K562 (cell line): ENCODE data around the gene RNF123. TPM values are rescaled to one million over a fixed set of nuclear protein-coding genes. Genes with fewer than 3 reads are reported as not detected.

ENCODE experiments used
- ATAC-seq: fragments of 200-7000 bp; cut with Tn5 transposase; 3 replicates; pipeline ENCODE4 v1.9.1; 2020; ENCODE audit warnings: moderate library complexity
- BruUV-seq: library from RNA; stranded (reverse); fragments of 400-500 nt; replicated peaks from 2 replicates; lab custom pipeline; 2021; lab: Mats Ljungman, UMichigan
- CTCF ChIA-PET: fragments of 300-600 bp; formaldehyde crosslinking; extraction: SDS; loops from one replicate; lab custom pipeline; 2021; ENCODE audit warnings: low intra/inter-chr PET ratio; lab: Yijun Ruan, JAX
- POLR2A ChIA-PET: fragments of 300-600, 350-650 bp; sonication (Branson Sonifier 250); formaldehyde crosslinking; extraction: SDS; loops from one replicate; lab custom pipeline; 2021; ENCODE audit warnings: antibody characterized with exemption, inconsistent platforms; lab: Yijun Ruan, JAX
- DNase-seq, 4 experiments: peaks; one replicate each; pipeline versions ENCODE4 v3.0.0 to v3.0.0-alpha.2; 2011 to 2018; ENCODE audit warnings: low spot score in 3 of 4, mixed read lengths in 3 of 4; ENCODE audit errors: extremely low read depth in 1 of 4
- FAIRE-seq: peaks from 2 replicates; lab custom pipeline; 2011; peaks lifted over from hg19 to GRCh38; lab: Jason Lieb, UNC
- H2AFZ ChIP-seq: 2 replicates; pipeline ENCODE4 v1.6.0; 2011; ENCODE audit warnings: low read depth, low read length, control low read depth, inconsistent platforms
- H3K27ac ChIP-seq: fragments of 200-600 bp; 3 replicates; pipeline ENCODE4 v1.8.0; 2011; ENCODE audit warnings: low read depth, mild to moderate bottlenecking, control low read depth, inconsistent platforms, low read length, moderate library complexity, mixed read lengths; ENCODE audit errors: extremely low read depth
- H3K27me3 ChIP-seq, 2 experiments: fragments of 300-600 bp in 1 of 2; 2 replicates in 1 of 2; 3 replicates in 1 of 2; pipeline versions ENCODE4 v1.6.0 to v1.8.0; 2011; ENCODE audit warnings: inconsistent platforms in 2 of 2, low read length in 2 of 2, mild to moderate bottlenecking in 1 of 2, mixed read lengths in 1 of 2, moderate library complexity in 1 of 2; ENCODE audit not compliant: control insufficient read depth in 2 of 2, insufficient read depth in 2 of 2
- H3K36me3 ChIP-seq: fragments of 300-600 bp; 3 replicates; pipeline ENCODE4 v1.8.0; 2011; ENCODE audit warnings: mild to moderate bottlenecking, low read length, inconsistent platforms; ENCODE audit not compliant: control insufficient read depth, insufficient read depth
- H3K4me1 ChIP-seq, 2 experiments: fragments of 200-600 bp in 1 of 2; replicated peaks in 1 of 2; 2 replicates in 1 of 2; 3 replicates in 1 of 2; pipeline versions ENCODE4 v1.5.1 to v1.8.0; 2011; ENCODE audit warnings: inconsistent platforms in 2 of 2, low read length in 2 of 2, mild to moderate bottlenecking in 1 of 2, mixed read lengths in 1 of 2, moderate library complexity in 1 of 2; ENCODE audit not compliant: control insufficient read depth in 2 of 2, insufficient read depth in 2 of 2
- H3K4me2 ChIP-seq: 2 replicates; pipeline ENCODE4 v1.6.1; 2011; ENCODE audit warnings: low read length, control low read depth, inconsistent platforms, mixed read lengths; ENCODE audit not compliant: insufficient read depth
- H3K4me3 ChIP-seq: fragments of 200-600 bp; sonication (generic), shearing (Covaris generic); 2 replicates; pipeline ENCODE4 v1.5.1; 2016; ENCODE audit warnings: control low read depth, inconsistent platforms
- H3K79me2 ChIP-seq: fragments of 200-600 bp; 3 replicates; pipeline ENCODE4 v1.8.0; 2011; ENCODE audit warnings: low read length, inconsistent platforms; ENCODE audit not compliant: control insufficient read depth, insufficient read depth
- H3K9ac ChIP-seq, 2 experiments: 2 replicates each; pipeline versions ENCODE4 v1.6.0 to v1.6.1; 2011; ENCODE audit warnings: low read depth in 2 of 2, low read length in 2 of 2, control low read depth in 1 of 2, inconsistent platforms in 1 of 2, mild to moderate bottlenecking in 1 of 2, mixed read lengths in 1 of 2; ENCODE audit not compliant: insufficient read depth in 1 of 2
- H3K9me1 ChIP-seq: one replicate; pipeline ENCODE4 v1.6.0; 2011; ENCODE audit warnings: inconsistent platforms, mild to moderate bottlenecking, low read length, moderate library complexity; ENCODE audit not compliant: control insufficient read depth, insufficient read depth
- H3K9me3 ChIP-seq: replicated peaks from 2 replicates; pipeline ENCODE4 v1.5.1; 2011; ENCODE audit warnings: low read depth, low read length, inconsistent platforms; ENCODE audit not compliant: control insufficient read depth, insufficient read depth
- H4K20me1 ChIP-seq: replicated peaks from 2 replicates; pipeline ENCODE4 v1.6.1; 2011; ENCODE audit warnings: low read length, inconsistent platforms, mixed read lengths; ENCODE audit not compliant: control insufficient read depth, insufficient read depth
- CEBPG ChIP-seq, 3 experiments: fragments of 200-800 bp in 1 of 3; sonication (Bioruptor generic) in 1 of 3; sonication (generic) in 1 of 3; formaldehyde crosslinking in 1 of 3; IDR thresholded peaks in 2 of 3; conservative IDR thresholded peaks in 1 of 3; 2 replicates each; pipeline versions ENCODE4 v1.6.1 to v1.8.0; 2016 to 2022; ENCODE audit warnings: missing compliant biosample characterization in 2 of 3, missing genetic modification characterization in 2 of 3, mild to moderate bottlenecking in 1 of 3, missing genetic modification reagents in 1 of 3
- CTBP1 ChIP-seq: fragments of 450-650 bp; IDR thresholded peaks from 2 replicates; pipeline ENCODE4 v1.6.1; 2016; ENCODE audit warnings: borderline replicate concordance
- E2F4 ChIP-seq: sonication (generic); formaldehyde crosslinking; IDR thresholded peaks from 2 replicates; pipeline ENCODE4 v1.8.0; 2022; ENCODE audit warnings: mild to moderate bottlenecking, low read depth, missing genetic modification reagents
- HDAC8 ChIP-seq: fragments of 450-650 bp; IDR thresholded peaks from 2 replicates; pipeline ENCODE4 v1.6.1; 2016; ENCODE audit warnings: mild to moderate bottlenecking, missing genetic modification characterization, moderate library complexity, missing compliant biosample characterization
- LCOR ChIP-seq: sonication (generic); formaldehyde crosslinking; IDR thresholded peaks from 2 replicates; pipeline ENCODE4 v1.8.0; 2022; ENCODE audit warnings: mild to moderate bottlenecking, missing genetic modification reagents
- NCOR1 ChIP-seq: fragments of 450-650 bp; IDR thresholded peaks from 2 replicates; pipeline ENCODE4 v1.6.1; 2016; ENCODE audit warnings: mild to moderate bottlenecking, moderate library complexity
- POLR2A ChIP-seq: fragments of 450-650 bp; conservative IDR thresholded peaks from 2 replicates; pipeline ENCODE4 v1.6.1; 2016
- POLR2AphosphoS5 ChIP-seq: IDR thresholded peaks from 2 replicates; pipeline ENCODE4 v1.6.1; 2011; ENCODE audit warnings: mild to moderate bottlenecking, low read depth, low read length, moderate library complexity; ENCODE audit not compliant: control insufficient read depth, insufficient read depth
- POLR2G ChIP-seq: fragments of 200-400 bp; formaldehyde crosslinking; IDR thresholded peaks from 2 replicates; pipeline ENCODE4 v1.6.1; 2017; ENCODE audit warnings: low read depth, mild to moderate bottlenecking, antibody characterized with exemption, low read length, moderate library complexity
- PTRF ChIP-seq: fragments of 450-650 bp; IDR thresholded peaks from 2 replicates; pipeline ENCODE4 v1.6.1; 2016; ENCODE audit warnings: mild to moderate bottlenecking, missing genetic modification characterization, missing compliant biosample characterization
- RBFOX2 ChIP-seq: fragments of 200-400 bp; formaldehyde crosslinking; IDR thresholded peaks from 2 replicates; pipeline ENCODE4 v1.6.1; 2017; ENCODE audit warnings: low read depth, mild to moderate bottlenecking, low read length, moderate library complexity
- RBM14 ChIP-seq: fragments of 200-400 bp; formaldehyde crosslinking; IDR thresholded peaks from 2 replicates; pipeline ENCODE4 v1.6.1; 2018; ENCODE audit warnings: low read depth, mild to moderate bottlenecking, low read length, moderate library complexity, borderline replicate concordance; ENCODE audit not compliant: insufficient read depth
- RBM22 ChIP-seq: fragments of 200-400 bp; formaldehyde crosslinking; IDR thresholded peaks from 2 replicates; pipeline ENCODE4 v1.6.1; 2018; ENCODE audit warnings: low read length, low read depth; ENCODE audit not compliant: poor library complexity, severe bottlenecking
- RNF219 ChIP-seq: fragments of 250-450 bp; sonication (Bioruptor Pico); IDR thresholded peaks from 2 replicates; pipeline ENCODE4 v1.5.0; 2022; ENCODE audit warnings: mild to moderate bottlenecking
- ZBTB2 ChIP-seq: fragments of 450-650 bp; IDR thresholded peaks from 2 replicates; pipeline ENCODE4 v1.6.1; 2016; ENCODE audit warnings: antibody characterized with exemption
- ZFPM2 ChIP-seq: fragments of 250-450 bp; sonication (Bioruptor Pico); IDR thresholded peaks from 2 replicates; pipeline ENCODE4 v1.5.1; 2022; ENCODE audit warnings: mild to moderate bottlenecking
- ZNF551 ChIP-seq: fragments of 250-450 bp; sonication (Bioruptor Pico); IDR thresholded peaks from 2 replicates; pipeline ENCODE4 v1.5.0; 2021; ENCODE audit warnings: mild to moderate bottlenecking, moderate library complexity
- WGBS: fragments of 100-300 bp; shearing (Covaris generic); methylation state at CpG from one replicate; pipeline ENCODE4 v1.1.6; 2016; ENCODE audit warnings: low coverage, mixed read lengths; ENCODE audit not compliant: insufficient coverage; ENCODE audit errors: missing lambda C conversion rate; 5-methylcytosine and 5-hydroxymethylcytosine counted together
- in situ Hi-C: fragments of 300-500 bp; cut with MboI; formaldehyde crosslinking; loops from 4 replicates; pipeline ENCODE4 v1.15.0; 2018; ENCODE audit warnings: inconsistent platforms, mixed read lengths
- intact Hi-C: fragments of 100-400 bp; cut with micrococcal nuclease; formaldehyde crosslinking; loops from 2 replicates; pipeline ENCODE4 v1.14.2; 2022
- polyA plus RNA-seq, 8 experiments: library from polyadenylated mRNA; depleted of rRNA in 4 of 8; stranded (reverse) in 5 of 8; unstranded in 3 of 8; fragments of >200 nt; fragmentation: Nextera tagmentation in 2 of 8; fragmentation: Illumina TruSeq in 1 of 8; extraction: Ambion mirVana in 2 of 8; extraction: Trizol in 1 of 8; gene quantifications; 2 replicates each; pipeline versions ENCODE4 v1.2.1 to v1.2.3, GENCODE V29; 2011 to 2014; ENCODE audit warnings: inconsistent platforms in 1 of 8, missing spikeins in 1 of 8
- total RNA-seq, 7 experiments: library from RNA; depleted of rRNA in 6 of 7; stranded (reverse); fragments of >200 nt in 6 of 7; fragmentation: Illumina TruSeq in 2 of 7; extraction: Trizol in 2 of 7; gene quantifications; 2 replicates each; pipeline versions ENCODE4 v1.2.1 to v1.2.3, GENCODE V29; 2011 to 2021; ENCODE audit warnings: low replicate concordance in 1 of 7

Gene RNF123
- total and polyA plus RNA-seq, 9 of the 15 experiments (the other 6 are each of a cell fraction or from before 2014, with no cell fraction given): 8.7 to 53.1 (median 17.5) TPM

GRCh38 chr3:49713336-49714105 is 24.2 kb downstream of the RNF123 start:
- FAIRE-seq (no peak), DNase-seq (no peak), ATAC-seq (no peak)
- Histone ChIP-seq H2AFZ (no peak overlapping the region), H3K9ac (no peak overlapping the region), H3K9me1 (no peaks in the 10 kb centered on the region), H3K9me3 (no peaks in the 10 kb centered on the region), H3K36me3 (peaks cover 31% of the 10 kb centered on the region; the same call in 2 of the 3 replicates), H3K79me2 (no peaks in the 10 kb centered on the region), H3K4me1 (no peaks in the 10 kb centered on the region; a peak in 1 of 5 replicates), H3K27ac (no peak overlapping the region), H3K27me3 (no peaks in the 10 kb centered on the region), H3K4me2 (no peak overlapping the region), H3K4me3 (no peak overlapping the region), H4K20me1 (no peaks in the 10 kb centered on the region)
- CTCF ChIA-PET: no interaction called here
- WGBS: 92% methylated on average over 14 of the region's 25 CpGs
- in situ Hi-C loops: no loop called here
- intact Hi-C loops: no loop called here
- no TSS peak for BruUV-seq
- POLR2A ChIA-PET: interaction anchor here (0.7 to 1.3 kb wide), 3 partner anchors 10 to 42 kb away, joined by 3 to 5 read pairs (median 4); partner anchors contain the start of gene GMPPB
- TF ChIP-seq ZFPM2 (CRISPR knock-in tag) (no peak), CEBPG (CRISPR knock-in tag; IDR thresholded peaks at IDR 0.05) (no peak), CEBPG (tag; conservative IDR thresholded peaks at IDR 0.05 in 1 of 2, IDR thresholded peaks at IDR 0.05 in 1 of 2) (no peak), RBFOX2 (no peak), POLR2A (0 out of 2 replicates have a peak, but pooled peaks have one; percentile 6), NCOR1 (no peak), PTRF (tag) (no peak), RNF219 (no peak), RBM22 (no peak), POLR2AphosphoS5 (no peak), CTBP1 (no peak), HDAC8 (tag) (no peak), ZNF551 (CRISPR knock-in tag) (no peak), RBM14 (no peak), E2F4 (CRISPR knock-in tag) (no peak), ZBTB2 (no peak), POLR2G (peak; percentile 63), LCOR (CRISPR knock-in tag) (no peak)
